RKO (cell line): ENCODE data around the gene GPX4.

Experiments used
- DNase-seq: peaks from one replicate; pipeline ENCODE4 v3.0.0-alpha.2; 2016; ENCODE audit warnings: low spot score

Gene GPX4

DNA sequence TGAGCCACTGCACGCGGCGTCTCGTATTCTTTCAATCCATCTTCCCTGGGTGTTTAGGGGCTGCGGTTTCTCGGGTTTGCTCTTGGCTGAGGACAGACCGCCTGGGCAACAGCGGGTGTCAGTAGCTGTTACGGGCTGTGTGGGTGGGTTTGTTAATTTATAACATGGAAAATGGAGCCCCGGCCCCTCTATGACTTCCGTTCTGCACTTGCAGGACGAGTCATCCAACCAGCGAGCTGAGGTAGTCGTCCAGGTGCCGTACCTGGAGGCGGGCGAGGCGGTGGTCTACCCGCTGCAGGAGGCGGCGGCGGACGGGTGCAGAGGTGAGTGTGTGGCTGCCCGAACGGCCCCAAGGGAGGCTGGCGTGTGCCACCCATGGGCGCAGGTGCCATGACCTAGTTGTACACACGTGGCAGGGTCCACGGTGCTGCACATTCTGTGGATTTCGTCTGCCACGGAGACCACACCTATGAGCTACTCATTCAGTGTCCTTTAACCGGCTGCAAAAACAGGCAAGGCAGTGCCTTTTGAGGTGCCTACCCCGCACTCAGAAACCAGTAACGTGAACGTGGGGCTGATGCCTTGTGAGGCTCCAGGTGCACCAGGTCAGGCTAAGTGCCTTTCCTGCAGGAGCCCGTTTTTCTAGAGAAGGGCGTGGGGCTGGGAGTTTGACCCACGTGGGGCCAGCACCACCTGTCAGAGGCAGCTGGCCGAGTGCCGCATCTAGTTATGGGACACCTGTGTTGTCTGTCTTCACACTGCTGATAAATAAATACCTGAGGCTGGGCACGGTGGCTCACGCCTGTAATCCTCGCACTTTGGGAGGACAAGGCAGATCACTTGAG, 19.5 kb upstream of the GPX4 start:
- DNase-seq = no peak

- DNase-seq = no peak
Measured at GRCh38 chr19:1085053-1085658, 18.6 kb upstream of the GPX4 start.

- DNase-seq = no peak
Measured at GRCh38 chr19:1085676-1086442, 17.9 kb upstream of the GPX4 start.

DNA sequence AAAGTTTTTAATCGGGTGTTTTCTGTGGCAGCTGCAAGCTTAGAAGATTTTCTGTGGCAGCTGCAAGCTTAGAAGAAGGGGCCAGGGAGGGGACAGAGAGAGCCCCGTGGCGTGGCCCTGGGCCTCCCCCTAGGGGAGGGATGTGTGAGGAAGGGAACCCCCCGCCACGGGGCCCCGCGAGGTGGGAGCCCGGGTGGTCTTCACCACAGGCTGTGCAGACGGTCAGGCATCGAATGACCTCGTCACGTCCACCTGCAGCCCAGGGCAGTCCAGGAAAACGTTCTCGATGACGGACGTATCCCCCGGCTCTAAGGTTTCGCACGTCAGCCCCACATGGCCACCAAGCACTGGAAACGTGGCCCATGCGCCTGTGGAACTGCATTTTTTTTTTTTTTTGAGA, 17.2 kb upstream of the GPX4 start:
- DNase-seq = no peak

GRCh38 chr19:1087813-1088415, 15.9 kb upstream of the GPX4 start:
- no peak for DNase-seq

- DNase-seq = no peak
Measured at GRCh38 chr19:1088416-1089010, 15.3 kb upstream of the GPX4 start.

GRCh38 chr19:1089126-1089771, 14.5 kb upstream of the GPX4 start:
- DNase-seq = no peak

DNA sequence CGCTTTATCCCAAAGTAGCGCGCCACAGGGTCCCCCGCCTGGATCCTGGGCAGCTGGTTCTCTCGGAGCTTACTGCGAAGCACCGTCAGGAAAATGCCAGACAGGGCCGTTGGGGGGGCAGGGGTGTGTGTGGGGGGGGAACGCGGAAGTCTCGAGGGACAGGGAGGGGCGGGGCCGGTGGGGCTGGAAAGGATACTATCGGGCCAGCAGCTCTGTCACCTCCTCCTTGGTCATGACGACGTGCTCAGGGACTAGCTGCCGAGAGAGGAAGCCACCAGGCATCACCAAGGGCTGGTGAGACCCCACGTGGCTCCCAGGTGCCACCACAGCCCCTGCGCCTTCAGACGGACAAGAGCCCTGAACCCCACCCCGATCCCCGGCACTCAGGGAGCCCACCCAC, 13.9 kb upstream of the GPX4 start:
- DNase-seq = no peak

GRCh38 chr19:1090731-1091543, 12.9 kb upstream of the GPX4 start:
- no peak for DNase-seq

DNA sequence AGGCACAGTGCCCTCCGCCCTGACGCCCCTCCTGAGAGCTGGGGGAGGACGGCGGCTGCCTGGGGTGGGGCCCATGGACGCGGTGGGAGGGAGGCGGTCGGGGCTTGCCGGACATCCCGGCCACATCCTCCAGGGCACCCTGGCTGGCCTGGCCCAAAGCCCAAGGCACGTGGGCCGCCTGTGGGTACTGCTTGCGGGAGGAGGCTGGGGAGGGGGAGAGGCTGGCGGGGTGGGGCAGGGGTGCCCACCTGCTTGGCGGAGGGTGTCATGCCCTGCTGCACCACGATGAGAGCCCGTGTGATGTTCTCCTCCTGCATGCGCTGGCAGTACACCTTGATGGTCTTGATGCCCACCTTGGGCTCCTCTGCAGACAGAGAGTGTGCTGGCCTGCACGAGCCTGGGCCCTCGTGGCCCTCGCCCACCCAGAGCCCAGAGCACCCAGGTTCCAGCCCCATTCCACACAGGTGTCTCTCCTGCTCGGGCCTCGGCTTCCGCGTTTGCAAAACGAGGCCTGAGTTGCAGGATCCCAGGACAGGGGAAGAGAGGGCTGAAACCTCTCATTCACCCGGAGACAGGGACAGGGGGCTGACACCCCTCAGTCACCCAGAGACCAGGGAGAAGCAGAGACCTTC, 12.1 kb upstream of the GPX4 start:
- no peak for DNase-seq

GRCh38 chr19:1093330-1093729, 10.5 kb upstream of the GPX4 start:
- no peak for DNase-seq

DNA sequence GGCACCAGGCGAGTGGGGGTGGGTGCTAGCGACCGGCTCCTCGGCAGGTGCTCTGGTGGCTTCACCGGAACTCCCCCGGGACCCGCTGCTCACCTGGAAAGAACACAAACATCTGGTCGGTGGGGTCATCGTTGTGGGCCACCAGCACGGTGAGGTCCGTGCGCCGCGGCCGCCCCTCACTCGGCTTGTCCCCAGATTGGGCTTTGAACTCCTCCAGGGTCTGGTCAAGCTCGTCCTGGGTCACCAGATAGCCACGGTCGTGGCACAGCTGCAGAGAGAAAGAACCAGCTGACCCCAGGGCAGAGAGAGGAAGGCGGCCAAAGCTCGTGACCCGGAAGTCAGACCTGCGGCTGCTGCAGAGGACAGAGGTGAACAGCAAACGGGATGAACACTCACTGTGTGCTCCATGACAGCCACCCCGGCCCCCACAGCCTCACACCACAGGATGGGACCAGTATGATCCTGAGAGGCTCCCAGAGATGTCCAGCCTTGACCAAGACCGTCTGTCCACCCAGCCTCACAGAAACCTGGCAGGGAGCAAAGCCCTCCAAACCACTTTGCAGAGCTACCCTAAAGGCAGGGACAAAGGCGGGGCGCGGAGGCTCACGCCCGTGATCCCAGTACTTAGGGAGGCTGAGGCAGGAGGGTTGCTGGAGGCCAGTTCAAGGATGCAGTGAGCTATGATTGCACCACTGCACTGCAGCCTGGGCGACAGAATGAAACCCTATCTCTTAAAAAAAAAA, 9.8 kb upstream of the GPX4 start:
- DNase-seq = peak; percentile 32

DNA sequence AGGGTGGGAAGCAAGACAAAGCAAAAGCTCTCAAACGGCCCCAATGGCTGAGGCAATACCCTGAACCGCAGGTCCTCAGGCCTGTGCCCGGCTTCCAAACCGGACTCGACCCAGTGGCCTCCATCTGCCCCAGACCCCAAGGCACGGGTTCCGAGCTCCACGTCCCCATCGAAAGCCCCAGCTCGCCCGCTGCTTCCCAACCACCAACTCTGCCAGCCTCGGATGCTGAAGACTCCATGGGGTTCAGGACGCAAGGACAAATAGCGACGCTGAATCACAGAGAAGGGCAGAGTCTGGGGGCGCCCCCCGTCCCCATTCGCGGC, 9.2 kb upstream of the GPX4 start:
- no peak for DNase-seq

GRCh38 chr19:1094978-1095701, 8.7 kb upstream of the GPX4 start, which contains the start of gene POLR2E:
Gene POLR2E (minus strand): TSS chr19:1095375. CDS start chr19:1095315, 60 bp downstream.
- peak; percentile 98 for DNase-seq

DNA sequence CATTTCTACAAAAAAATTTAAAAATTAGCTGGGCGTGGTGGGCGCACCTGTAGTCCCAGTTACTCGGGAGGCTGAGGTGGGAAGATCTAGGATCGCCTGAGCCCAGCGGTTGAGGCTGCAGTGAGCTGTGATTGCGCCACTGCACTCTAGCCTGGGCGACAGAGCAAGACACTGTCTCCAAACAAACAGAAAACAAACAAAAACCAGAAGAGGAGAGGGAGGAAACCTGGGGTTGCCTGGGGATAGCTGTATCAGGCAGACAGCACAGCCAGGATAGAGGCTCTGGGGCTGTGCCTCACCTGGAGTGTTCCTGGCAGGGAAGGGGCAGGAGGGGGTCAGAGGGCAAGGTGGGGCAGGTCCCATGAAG, 6.0 kb upstream of the GPX4 start:
- no peak for DNase-seq

GRCh38 chr19:1098177-1099051, 5.4 kb upstream of the GPX4 start:
- no peak for DNase-seq

DNA sequence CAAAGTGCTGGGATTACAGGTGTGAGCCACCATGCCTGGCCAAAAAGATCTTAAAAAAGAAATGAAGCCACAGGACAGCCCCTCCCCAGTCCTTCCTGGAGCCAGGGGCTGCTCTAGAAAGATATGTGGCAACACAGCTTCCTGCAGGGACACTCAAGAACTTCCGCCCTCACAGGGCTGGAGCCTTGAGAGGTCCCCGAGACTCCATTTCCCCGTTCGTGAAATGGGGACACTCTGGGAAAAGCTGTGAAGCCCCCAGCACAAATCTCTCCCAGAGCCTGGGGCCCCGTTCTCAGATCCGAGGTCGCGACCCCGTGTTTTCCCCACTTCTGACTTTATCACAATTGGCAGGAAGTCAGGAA, 2.5 kb upstream of the GPX4 start:
- no peak for DNase-seq
